HEK293 (cell line): ENCODE data around the gene PTMA.
A peak's percentile ranks its signal among the peaks of the same experiment; 100 is the strongest.

Source experiments
- CTCF ChIA-PET: fragments of 350-600 bp; formaldehyde crosslinking; extraction: SDS; loops from one replicate; lab custom pipeline; 2021; ENCODE audit warnings: antibody characterized with exemption; lab: Yijun Ruan, JAX
- POLR2A ChIA-PET: fragments of 300-600 bp; formaldehyde crosslinking; extraction: SDS; loops from one replicate; lab custom pipeline; 2020; ENCODE audit warnings: antibody characterized with exemption, inconsistent platforms; lab: Yijun Ruan, JAX
- H3K27ac ChIP-seq: fragments of 200-500 bp; sonication (Bioruptor generic); 2 replicates; pipeline ENCODE4 v1.5.1; 2014; ENCODE audit warnings: low read depth, low read length, control low read depth, inconsistent platforms; ENCODE audit errors: extremely low read depth
- H3K36me3 ChIP-seq, 2 experiments: fragments of 200-500 bp in 1 of 2; sonication (Bioruptor generic) in 1 of 2; 1 replicate in 1 of 2; 2 replicates in 1 of 2; pipeline ENCODE4 v1.5.1; 2014 to 2017; ENCODE audit warnings: inconsistent platforms in 2 of 2, low read length in 2 of 2; ENCODE audit not compliant: control insufficient read depth in 2 of 2, insufficient read depth in 1 of 2
- H3K4me1 ChIP-seq: fragments of 200-500 bp; sonication (Bioruptor generic); 2 replicates; pipeline ENCODE4 v1.5.1; 2014; ENCODE audit warnings: mild to moderate bottlenecking, low read length, inconsistent platforms; ENCODE audit not compliant: control insufficient read depth, insufficient read depth
- H3K4me3 ChIP-seq: 2 replicates; pipeline ENCODE4 v1.5.1; 2011; ENCODE audit warnings: low read depth, mild to moderate bottlenecking, control low read depth, low read length, moderate library complexity
- H3K9me3 ChIP-seq: fragments of 200-500 bp; sonication (Bioruptor generic); 2 replicates; pipeline ENCODE4 v1.5.1; 2014; ENCODE audit warnings: low read depth, low read length, inconsistent platforms; ENCODE audit not compliant: control insufficient read depth, insufficient read depth
- GLI2 ChIP-seq: fragments of 450-650 bp; formaldehyde crosslinking; IDR thresholded peaks from 2 replicates; pipeline ENCODE4; 2017; ENCODE audit warnings: missing biosample characterization, missing genetic modification characterization, low read depth, borderline replicate concordance
- KLF16 ChIP-seq: fragments of 450-650 bp; formaldehyde crosslinking; IDR thresholded peaks from 2 replicates; pipeline ENCODE4 v1.5.1; 2017; ENCODE audit warnings: missing biosample characterization, missing genetic modification characterization
- ZBTB8A ChIP-seq: fragments of 450-650 bp; formaldehyde crosslinking; IDR thresholded peaks from 2 replicates; pipeline ENCODE4 v1.5.1; 2016; ENCODE audit warnings: missing biosample characterization, missing genetic modification characterization
- ZEB2 ChIP-seq: fragments of 450-650 bp; formaldehyde crosslinking; IDR thresholded peaks from 2 replicates; pipeline ENCODE4 v1.5.1; 2016; ENCODE audit warnings: missing biosample characterization, missing genetic modification characterization
- ZIC2 ChIP-seq: fragments of 450-650 bp; formaldehyde crosslinking; IDR thresholded peaks from 2 replicates; pipeline ENCODE4 v1.5.1; 2016; ENCODE audit warnings: missing biosample characterization, missing genetic modification characterization
- ZNF114 ChIP-seq: fragments of 450-650 bp; formaldehyde crosslinking; IDR thresholded peaks from 2 replicates; pipeline ENCODE4 v1.5.0; 2017; ENCODE audit warnings: missing biosample characterization, missing genetic modification characterization
- ZNF133 ChIP-seq: fragments of 450-650 bp; formaldehyde crosslinking; IDR thresholded peaks from 2 replicates; pipeline ENCODE4 v1.5.1; 2016; ENCODE audit warnings: missing biosample characterization, missing genetic modification characterization
- ZNF140 ChIP-seq: fragments of 450-650 bp; formaldehyde crosslinking; IDR thresholded peaks from 2 replicates; pipeline ENCODE4 v1.5.1; 2016; ENCODE audit warnings: missing biosample characterization, missing genetic modification characterization
- ZNF155 ChIP-seq: fragments of 450-650 bp; formaldehyde crosslinking; IDR thresholded peaks from 2 replicates; pipeline ENCODE4 v1.5.1; 2016; ENCODE audit warnings: missing biosample characterization, missing genetic modification characterization
- ZNF19 ChIP-seq: fragments of 450-650 bp; formaldehyde crosslinking; IDR thresholded peaks from 2 replicates; pipeline ENCODE4; 2016; ENCODE audit warnings: missing biosample characterization, missing genetic modification characterization, low read depth
- ZNF2 ChIP-seq: fragments of 450-650 bp; formaldehyde crosslinking; IDR thresholded peaks from 2 replicates; pipeline ENCODE4 v1.5.1; 2016; ENCODE audit warnings: missing biosample characterization, missing genetic modification characterization
- ZNF202 ChIP-seq: fragments of 450-650 bp; formaldehyde crosslinking; IDR thresholded peaks from 2 replicates; pipeline ENCODE4 v1.5.1; 2016; ENCODE audit warnings: missing biosample characterization, missing genetic modification characterization, borderline replicate concordance
- ZNF214 ChIP-seq: fragments of 450-650 bp; formaldehyde crosslinking; IDR thresholded peaks from 2 replicates; pipeline ENCODE4 v1.5.1; 2017; ENCODE audit warnings: missing biosample characterization, mild to moderate bottlenecking, missing genetic modification characterization, borderline replicate concordance
- ZNF302 ChIP-seq: fragments of 450-650 bp; formaldehyde crosslinking; IDR thresholded peaks from 2 replicates; pipeline ENCODE4 v1.5.1; 2016; ENCODE audit warnings: missing biosample characterization, missing genetic modification characterization, low read depth
- ZNF394 ChIP-seq: fragments of 450-650 bp; formaldehyde crosslinking; IDR thresholded peaks from 2 replicates; pipeline ENCODE4 v1.5.1; 2016; ENCODE audit warnings: missing biosample characterization, missing genetic modification characterization, mild to moderate bottlenecking, moderate library complexity, borderline replicate concordance
- ZNF514 ChIP-seq: fragments of 450-650 bp; formaldehyde crosslinking; IDR thresholded peaks from 2 replicates; pipeline ENCODE4 v1.5.1; 2016; ENCODE audit warnings: missing biosample characterization, missing genetic modification characterization
- ZNF521 ChIP-seq: fragments of 450-650 bp; formaldehyde crosslinking; IDR thresholded peaks from 2 replicates; pipeline ENCODE4 v1.5.1; 2017; ENCODE audit warnings: missing biosample characterization, mild to moderate bottlenecking, missing genetic modification characterization
- ZNF624 ChIP-seq: fragments of 450-650 bp; formaldehyde crosslinking; IDR thresholded peaks from 2 replicates; pipeline ENCODE4 v1.5.1; 2017; ENCODE audit warnings: missing biosample characterization, missing genetic modification characterization
- ZNF658 ChIP-seq: fragments of 450-650 bp; formaldehyde crosslinking; IDR thresholded peaks from 2 replicates; pipeline ENCODE4; 2016; ENCODE audit warnings: missing biosample characterization, missing genetic modification characterization
- ZNF701 ChIP-seq: fragments of 450-650 bp; formaldehyde crosslinking; IDR thresholded peaks from 2 replicates; pipeline ENCODE4 v1.5.1; 2016; ENCODE audit warnings: missing biosample characterization, missing genetic modification characterization
- ZNF747 ChIP-seq: fragments of 450-650 bp; formaldehyde crosslinking; IDR thresholded peaks from 2 replicates; pipeline ENCODE4 v1.5.1; 2016; ENCODE audit warnings: missing biosample characterization, missing genetic modification characterization
- ZNF777 ChIP-seq: fragments of 450-650 bp; formaldehyde crosslinking; IDR thresholded peaks from 2 replicates; pipeline ENCODE4 v1.5.1; 2017; ENCODE audit warnings: missing biosample characterization, missing genetic modification characterization, borderline replicate concordance
- ZNF785 ChIP-seq: fragments of 450-650 bp; formaldehyde crosslinking; IDR thresholded peaks from 2 replicates; pipeline ENCODE4 v1.5.1; 2016; ENCODE audit warnings: missing biosample characterization, missing genetic modification characterization
- ZSCAN16 ChIP-seq: fragments of 450-650 bp; formaldehyde crosslinking; IDR thresholded peaks from 2 replicates; pipeline ENCODE4 v1.5.1; 2016; ENCODE audit warnings: missing biosample characterization, missing genetic modification characterization
- ZSCAN23 ChIP-seq: fragments of 450-650 bp; formaldehyde crosslinking; IDR thresholded peaks from 2 replicates; pipeline ENCODE4 v1.5.1; 2016; ENCODE audit warnings: missing biosample characterization, missing genetic modification characterization
- ZXDB ChIP-seq: fragments of 450-650 bp; formaldehyde crosslinking; IDR thresholded peaks from 2 replicates; pipeline ENCODE4 v1.5.1; 2016; ENCODE audit warnings: missing biosample characterization, missing genetic modification characterization
- TF ChIP-seq, protein P1 (sequence below): fragments of 450-650 bp; formaldehyde crosslinking; IDR thresholded peaks from 2 replicates; pipeline ENCODE4 v1.5.1; 2016; ENCODE audit warnings: missing biosample characterization, missing genetic modification characterization, low read depth
- TF ChIP-seq, protein P2 (sequence below): fragments of 450-650 bp; IDR thresholded peaks from 2 replicates; pipeline ENCODE4 v1.5.1; 2018; ENCODE audit warnings: missing biosample characterization, missing genetic modification characterization
- TF ChIP-seq, protein P3 (sequence below): fragments of 450-650 bp; formaldehyde crosslinking; IDR thresholded peaks from 2 replicates; pipeline ENCODE4 v1.5.1; 2016; ENCODE audit warnings: missing biosample characterization, missing genetic modification characterization
- TF ChIP-seq, protein P4 (sequence below): fragments of 450-650 bp; formaldehyde crosslinking; IDR thresholded peaks from 2 replicates; pipeline ENCODE4 v1.5.1; 2016; ENCODE audit warnings: missing biosample characterization, missing genetic modification characterization
- TF ChIP-seq, protein P5 (sequence below): fragments of 450-650 bp; formaldehyde crosslinking; optimal IDR thresholded peaks from 2 replicates; pipeline ENCODE3; 2016; ENCODE audit warnings: missing biosample characterization, mild to moderate bottlenecking, missing genetic modification characterization

The PTMA gene

DNA sequence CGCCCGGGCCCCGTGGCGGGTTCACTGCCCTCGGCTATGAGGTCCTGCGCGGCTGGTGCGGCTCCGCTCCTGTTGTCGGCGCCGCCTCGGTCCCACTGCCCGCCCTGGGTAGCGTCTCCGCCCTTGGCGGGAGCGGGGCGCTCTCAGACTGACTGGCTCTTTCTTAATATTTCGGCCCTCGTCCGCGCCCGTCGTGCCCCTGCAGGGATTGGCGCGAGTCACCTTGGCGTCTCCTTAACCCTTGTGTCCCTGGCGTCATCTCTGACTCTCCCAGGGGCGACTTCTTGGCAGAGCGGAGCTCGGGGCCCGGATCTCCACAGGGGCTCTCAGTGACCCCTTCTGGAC, 1.3 kb downstream of the PTMA start:
- Histone ChIP-seq H3K36me3 (peaks cover 6 to 50% of the 10 kb centered on the region in 2 experiments; a peak in 2 of 3 replicates), H3K4me3 (peak overlapping the region; percentile 94)
- CTCF ChIA-PET = interaction anchor here (1.4 kb wide), 1 partner anchor 34 kb away, joined by 3 read pairs; no protein-coding TSS in a partner anchor

DNA sequence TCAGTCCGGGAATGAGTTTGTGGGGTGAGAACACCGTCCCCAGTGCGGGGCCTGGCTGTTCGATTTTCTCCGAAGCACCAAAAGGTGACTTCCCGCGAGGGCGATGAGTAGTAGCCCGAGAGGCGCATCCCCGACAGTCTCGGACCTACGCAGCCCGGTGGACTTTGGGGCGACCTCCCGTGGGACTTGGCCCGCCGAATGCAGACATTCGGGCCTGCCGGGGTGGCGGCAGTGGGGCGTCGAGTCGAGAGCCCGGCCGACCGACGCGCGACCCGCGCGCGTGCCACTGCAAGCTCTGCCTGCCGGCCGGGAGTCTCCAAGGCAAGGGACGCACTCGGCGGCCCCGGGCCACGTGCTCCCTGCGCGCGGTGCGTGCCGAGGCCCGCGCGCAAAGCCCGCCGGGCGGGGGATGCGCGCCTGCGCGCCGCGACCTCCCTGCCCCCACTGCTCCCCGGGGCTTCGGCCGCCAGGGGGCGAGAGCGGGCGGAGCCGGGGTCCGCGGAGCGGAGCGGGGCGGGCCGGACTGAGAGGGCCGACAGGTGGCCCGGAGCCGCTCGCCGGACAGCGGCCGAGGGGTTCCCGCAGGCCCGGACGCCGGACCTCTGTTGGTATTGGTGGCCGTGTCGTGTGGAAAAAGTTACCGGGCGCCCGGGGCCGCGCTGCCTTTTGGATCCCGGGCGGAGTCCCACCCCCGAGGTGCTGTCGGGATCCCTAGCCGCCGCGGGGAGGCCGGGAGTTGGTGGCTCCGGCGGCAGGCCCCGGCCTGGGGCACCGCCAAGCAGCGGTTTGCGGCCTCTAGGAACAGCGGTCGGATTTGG, 1.9 kb downstream of the PTMA start:
- Histone ChIP-seq H3K27ac (peak overlapping the region; percentile 96), H3K4me1 (peaks cover 10% of the 10 kb centered on the region), H3K4me3 (peak overlapping the region; percentile 94), H3K9me3 (no peaks in the 10 kb centered on the region), H3K36me3 (peaks cover 6 to 50% of the 10 kb centered on the region in 2 experiments; a peak in 2 of 3 replicates)
- ChIA-PET POLR2A (interaction anchor here (0.7 to 4.4 kb wide), 6 partner anchors 27 to 246 kb away, joined by 3 to 41 read pairs (median 4); partner anchors contain the start of gene NCL), CTCF (interaction anchor here (1.4 kb wide), 1 partner anchor 35 kb away, joined by 3 read pairs; no protein-coding TSS in a partner anchor)
- no peak for TF ChIP-seq ZNF747 (tag by site-specific recombination)
- TF ChIP-seq ZNF202 = no peak
- TF ChIP-seq ZNF214 (tag by site-specific recombination) = no peak
- no peak for TF ChIP-seq ZNF521
- TF ChIP-seq GLI2 (tag by site-specific recombination) = no peak
- no peak for TF ChIP-seq ZNF624
- TF ChIP-seq, protein P1, sequence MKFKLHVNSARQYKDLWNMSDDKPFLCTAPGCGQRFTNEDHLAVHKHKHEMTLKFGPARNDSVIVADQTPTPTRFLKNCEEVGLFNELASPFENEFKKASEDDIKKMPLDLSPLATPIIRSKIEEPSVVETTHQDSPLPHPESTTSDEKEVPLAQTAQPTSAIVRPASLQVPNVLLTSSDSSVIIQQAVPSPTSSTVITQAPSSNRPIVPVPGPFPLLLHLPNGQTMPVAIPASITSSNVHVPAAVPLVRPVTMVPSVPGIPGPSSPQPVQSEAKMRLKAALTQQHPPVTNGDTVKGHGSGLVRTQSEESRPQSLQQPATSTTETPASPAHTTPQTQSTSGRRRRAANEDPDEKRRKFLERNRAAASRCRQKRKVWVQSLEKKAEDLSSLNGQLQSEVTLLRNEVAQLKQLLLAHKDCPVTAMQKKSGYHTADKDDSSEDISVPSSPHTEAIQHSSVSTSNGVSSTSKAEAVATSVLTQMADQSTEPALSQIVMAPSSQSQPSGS = no peak
- TF ChIP-seq ZNF155 (tag by site-specific recombination) = no peak
- peak; percentile 37; the same call in 1 of the 2 replicates for TF ChIP-seq ZNF394
- no peak for TF ChIP-seq ZNF302
- peak; percentile 87 for TF ChIP-seq ZBTB8A (tag by site-specific recombination)
- no peak for TF ChIP-seq ZNF777

More for the DNA sequence above, 1.3 kb downstream of the PTMA start:
- Histone ChIP-seq H3K9me3 (no peaks in the 10 kb centered on the region), H3K27ac (peak overlapping the region; percentile 96), H3K4me1 (peaks cover 8% of the 10 kb centered on the region)
- TF ChIP-seq ZNF2 (no peak), ZNF140 (no peak), ZSCAN23 (no peak), KLF16 (tag by site-specific recombination) (no peak), ZXDB (tag by site-specific recombination) (0 out of 2 replicates have a peak, but pooled peaks have one; percentile 55), ZNF133 (no peak), ZNF114 (tag by site-specific recombination) (no peak), ZNF514 (tag by site-specific recombination) (no peak), ZSCAN16 (tag by site-specific recombination) (no peak), ZNF785 (tag by site-specific recombination) (no peak), ZEB2 (tag by site-specific recombination) (0 out of 2 replicates have a peak, but pooled peaks have one; percentile 23), ZNF701 (tag by site-specific recombination) (no peak), ZNF19 (no peak), ZNF658 (tag by site-specific recombination) (no peak), ZIC2 (tag by site-specific recombination) (no peak), ZNF624 (no peak)
- TF ChIP-seq, protein P2, sequence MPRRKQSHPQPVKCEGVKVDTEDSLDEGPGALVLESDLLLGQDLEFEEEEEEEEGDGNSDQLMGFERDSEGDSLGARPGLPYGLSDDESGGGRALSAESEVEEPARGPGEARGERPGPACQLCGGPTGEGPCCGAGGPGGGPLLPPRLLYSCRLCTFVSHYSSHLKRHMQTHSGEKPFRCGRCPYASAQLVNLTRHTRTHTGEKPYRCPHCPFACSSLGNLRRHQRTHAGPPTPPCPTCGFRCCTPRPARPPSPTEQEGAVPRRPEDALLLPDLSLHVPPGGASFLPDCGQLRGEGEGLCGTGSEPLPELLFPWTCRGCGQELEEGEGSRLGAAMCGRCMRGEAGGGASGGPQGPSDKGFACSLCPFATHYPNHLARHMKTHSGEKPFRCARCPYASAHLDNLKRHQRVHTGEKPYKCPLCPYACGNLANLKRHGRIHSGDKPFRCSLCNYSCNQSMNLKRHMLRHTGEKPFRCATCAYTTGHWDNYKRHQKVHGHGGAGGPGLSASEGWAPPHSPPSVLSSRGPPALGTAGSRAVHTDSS (tag by site-specific recombination) = no peak
- TF ChIP-seq, protein P3, sequence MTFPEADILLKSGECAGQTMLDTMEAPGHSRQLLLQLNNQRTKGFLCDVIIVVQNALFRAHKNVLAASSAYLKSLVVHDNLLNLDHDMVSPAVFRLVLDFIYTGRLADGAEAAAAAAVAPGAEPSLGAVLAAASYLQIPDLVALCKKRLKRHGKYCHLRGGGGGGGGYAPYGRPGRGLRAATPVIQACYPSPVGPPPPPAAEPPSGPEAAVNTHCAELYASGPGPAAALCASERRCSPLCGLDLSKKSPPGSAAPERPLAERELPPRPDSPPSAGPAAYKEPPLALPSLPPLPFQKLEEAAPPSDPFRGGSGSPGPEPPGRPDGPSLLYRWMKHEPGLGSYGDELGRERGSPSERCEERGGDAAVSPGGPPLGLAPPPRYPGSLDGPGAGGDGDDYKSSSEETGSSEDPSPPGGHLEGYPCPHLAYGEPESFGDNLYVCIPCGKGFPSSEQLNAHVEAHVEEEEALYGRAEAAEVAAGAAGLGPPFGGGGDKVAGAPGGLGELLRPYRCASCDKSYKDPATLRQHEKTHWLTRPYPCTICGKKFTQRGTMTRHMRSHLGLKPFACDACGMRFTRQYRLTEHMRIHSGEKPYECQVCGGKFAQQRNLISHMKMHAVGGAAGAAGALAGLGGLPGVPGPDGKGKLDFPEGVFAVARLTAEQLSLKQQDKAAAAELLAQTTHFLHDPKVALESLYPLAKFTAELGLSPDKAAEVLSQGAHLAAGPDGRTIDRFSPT (tag by site-specific recombination) = 0 out of 2 replicates have a peak, but pooled peaks have one; percentile 34
- TF ChIP-seq, protein P4, sequence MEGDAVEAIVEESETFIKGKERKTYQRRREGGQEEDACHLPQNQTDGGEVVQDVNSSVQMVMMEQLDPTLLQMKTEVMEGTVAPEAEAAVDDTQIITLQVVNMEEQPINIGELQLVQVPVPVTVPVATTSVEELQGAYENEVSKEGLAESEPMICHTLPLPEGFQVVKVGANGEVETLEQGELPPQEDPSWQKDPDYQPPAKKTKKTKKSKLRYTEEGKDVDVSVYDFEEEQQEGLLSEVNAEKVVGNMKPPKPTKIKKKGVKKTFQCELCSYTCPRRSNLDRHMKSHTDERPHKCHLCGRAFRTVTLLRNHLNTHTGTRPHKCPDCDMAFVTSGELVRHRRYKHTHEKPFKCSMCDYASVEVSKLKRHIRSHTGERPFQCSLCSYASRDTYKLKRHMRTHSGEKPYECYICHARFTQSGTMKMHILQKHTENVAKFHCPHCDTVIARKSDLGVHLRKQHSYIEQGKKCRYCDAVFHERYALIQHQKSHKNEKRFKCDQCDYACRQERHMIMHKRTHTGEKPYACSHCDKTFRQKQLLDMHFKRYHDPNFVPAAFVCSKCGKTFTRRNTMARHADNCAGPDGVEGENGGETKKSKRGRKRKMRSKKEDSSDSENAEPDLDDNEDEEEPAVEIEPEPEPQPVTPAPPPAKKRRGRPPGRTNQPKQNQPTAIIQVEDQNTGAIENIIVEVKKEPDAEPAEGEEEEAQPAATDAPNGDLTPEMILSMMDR (tag by site-specific recombination) = no peak
- TF ChIP-seq, protein P5, sequence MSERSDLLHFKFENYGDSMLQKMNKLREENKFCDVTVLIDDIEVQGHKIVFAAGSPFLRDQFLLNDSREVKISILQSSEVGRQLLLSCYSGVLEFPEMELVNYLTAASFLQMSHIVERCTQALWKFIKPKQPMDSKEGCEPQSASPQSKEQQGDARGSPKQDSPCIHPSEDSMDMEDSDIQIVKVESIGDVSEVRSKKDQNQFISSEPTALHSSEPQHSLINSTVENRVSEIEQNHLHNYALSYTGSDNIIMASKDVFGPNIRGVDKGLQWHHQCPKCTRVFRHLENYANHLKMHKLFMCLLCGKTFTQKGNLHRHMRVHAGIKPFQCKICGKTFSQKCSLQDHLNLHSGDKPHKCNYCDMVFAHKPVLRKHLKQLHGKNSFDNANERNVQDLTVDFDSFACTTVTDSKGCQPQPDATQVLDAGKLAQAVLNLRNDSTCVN (tag by site-specific recombination) = peak; percentile 49
- POLR2A ChIA-PET = interaction anchor here (0.7 to 4.4 kb wide), 7 partner anchors 12 to 245 kb away, joined by 3 to 41 read pairs (median 4); partner anchors contain the start of gene NCL
